Measurements from ENCODE around the gene NCK2.

Gene NCK2

GRCh38 chr2:105877945-105878344 is 133.2 kb downstream of the NCK2 start:
- FAIRE-seq, result no peak

- FAIRE-seq, result no peak
Observed at GRCh38 chr2:105879106-105879802, 134.5 kb downstream of the NCK2 start.

GRCh38 chr2:105879803-105880300 is 135.1 kb downstream of the NCK2 start:
- no peak for FAIRE-seq

GRCh38 chr2:105880637-105881036 is 135.9 kb downstream of the NCK2 start:
- no peak for FAIRE-seq

GRCh38 chr2:105881286-105882136 is 136.8 kb downstream of the NCK2 start:
- no peak for FAIRE-seq

- FAIRE-seq, result no peak
Observed at GRCh38 chr2:105882341-105882740, 137.6 kb downstream of the NCK2 start.

GRCh38 chr2:105882920-105883435 is 138.3 kb downstream of the NCK2 start:
- no peak for FAIRE-seq

- FAIRE-seq, result no peak
Observed at GRCh38 chr2:105883911-105884694, 139.4 kb downstream of the NCK2 start.

- FAIRE-seq, result no peak
Observed at GRCh38 chr2:105885456-105885855, 140.7 kb downstream of the NCK2 start.

- FAIRE-seq, result no peak
Observed at GRCh38 chr2:105886029-105886454, 141.3 kb downstream of the NCK2 start.

- no peak for FAIRE-seq
Observed at GRCh38 chr2:105886687-105887086, 142.0 kb downstream of the NCK2 start.

GRCh38 chr2:105887256-105887655 is 142.5 kb downstream of the NCK2 start:
- FAIRE-seq, result no peak

- no peak for FAIRE-seq
Observed at GRCh38 chr2:105888625-105889024, 143.9 kb downstream of the NCK2 start.

- no peak for FAIRE-seq
Observed at GRCh38 chr2:105889046-105889445, 144.3 kb downstream of the NCK2 start.

GRCh38 chr2:105890111-105890510 is 145.4 kb downstream of the NCK2 start:
- no peak for FAIRE-seq

GRCh38 chr2:105890856-105891255 is 146.1 kb downstream of the NCK2 start:
- FAIRE-seq, result no peak

GRCh38 chr2:105893011-105893995 is 148.6 kb downstream of the NCK2 start:
- no peak for FAIRE-seq

GRCh38 chr2:105894327-105894944 is 149.7 kb downstream of the NCK2 start:
- FAIRE-seq, result no peak

- no peak for FAIRE-seq
Observed at GRCh38 chr2:105895990-105896764, 151.5 kb downstream of the NCK2 start.

- no peak for FAIRE-seq
Observed at GRCh38 chr2:105896765-105897163, 152.1 kb downstream of the NCK2 start.

Measured in colon (tissue), 2 donors.